AG04449 (cell line): ENCODE results near the gene DPF3.

Experiments used
- CTCF ChIA-PET: fragments of 350-600 bp; formaldehyde crosslinking; extraction: SDS; loops from one replicate; lab custom pipeline; 2021; ENCODE audit warnings: antibody characterized with exemption; lab: Yijun Ruan, JAX
- POLR2A ChIA-PET: fragments of 400-600, 350-600 bp; formaldehyde crosslinking; extraction: SDS; loops from one replicate; lab custom pipeline; 2020; ENCODE audit warnings: antibody characterized with exemption, inconsistent platforms; lab: Yijun Ruan, JAX
- DNase-seq: peaks from one replicate; pipeline ENCODE4 v3.0.0-alpha.2; 2010; ENCODE audit warnings: low read depth, low spot score
- H3K4me3 ChIP-seq: 2 replicates; pipeline ENCODE4 v1.5.1; 2011; ENCODE audit warnings: low read depth, mild to moderate bottlenecking, control low read depth, low read length
- CTCF ChIP-seq: IDR thresholded peaks from one replicate; pipeline ENCODE4 v1.5.1; 2011; ENCODE audit warnings: mild to moderate bottlenecking, moderate library complexity, low read length, control low read depth, inconsistent platforms; ENCODE audit not compliant: insufficient read depth; ENCODE audit errors: missing control alignments

Gene DPF3

GRCh38 chr14:72613975-72614319, 280.0 kb downstream of the DPF3 start:
- ChIA-PET CTCF (interaction anchor here (1.8 kb wide), 1 partner anchor 10 kb away, joined by 4 read pairs; no protein-coding TSS in a partner anchor), POLR2A (no interaction called here)
- no peak for DNase-seq
- no peak overlapping the region for H3K4me3 ChIP-seq
- TF ChIP-seq CTCF: no peak

GRCh38 chr14:72613231-72613974, 280.5 kb downstream of the DPF3 start:
- TF ChIP-seq CTCF: no peak
- no peak for DNase-seq
- POLR2A ChIA-PET: no interaction called here
- CTCF ChIA-PET: no interaction called here
- H3K4me3 ChIP-seq: no peak overlapping the region

GRCh38 chr14:72612041-72612440, 281.9 kb downstream of the DPF3 start:
- no peak overlapping the region for H3K4me3 ChIP-seq
- ChIA-PET CTCF (interaction anchor here (0.8 kb wide), 1 partner anchor 95 kb away, joined by 3 read pairs; no protein-coding TSS in a partner anchor), POLR2A (no interaction called here)
- TF ChIP-seq CTCF: no peak
- no peak for DNase-seq

GRCh38 chr14:72611506-72611905, 282.4 kb downstream of the DPF3 start:
- POLR2A ChIA-PET: no interaction called here
- H3K4me3 ChIP-seq: no peak overlapping the region
- no peak for TF ChIP-seq CTCF
- DNase-seq: no peak
- CTCF ChIA-PET: no interaction called here

- CTCF ChIA-PET: interaction anchor here (1.4 kb wide), 1 partner anchor 25 kb away, joined by 3 read pairs; no protein-coding TSS in a partner anchor
- no peak overlapping the region for H3K4me3 ChIP-seq
- no peak for DNase-seq
- TF ChIP-seq CTCF: no peak
- POLR2A ChIA-PET: no interaction called here
Observed at GRCh38 chr14:72610831-72611200, 283.1 kb downstream of the DPF3 start.

- no peak overlapping the region for H3K4me3 ChIP-seq
- no peak for DNase-seq
- ChIA-PET POLR2A (no interaction called here), CTCF (interaction anchor here (1.4 kb wide), 1 partner anchor 26 kb away, joined by 3 read pairs; no protein-coding TSS in a partner anchor)
- no peak for TF ChIP-seq CTCF
Observed at GRCh38 chr14:72610096-72610830, 283.6 kb downstream of the DPF3 start.
